HPDE6-E6E7 (cell line): Measurements from ENCODE around the gene ABHD14A.
"Not testable (repeated sequence)": the region's sequence is repeated elsewhere in the genome, so short reads cannot be mapped to it uniquely, and the experiment has no call there.

Experiments used
- DNase-seq: peaks from one replicate; pipeline ENCODE4 v3.0.0; 2011; ENCODE audit warnings: missing footprints; ENCODE audit errors: extremely low spot score

ABHD14A gene

GRCh38 chr3:51974277-51974962 lies 444 bp upstream of the ABHD14A start:
- DNase-seq: no peak

- DNase-seq: no peak
These were observed 1.1 kb downstream of the ABHD14A start for GRCh38 chr3:51975852-51976549.

DNA sequence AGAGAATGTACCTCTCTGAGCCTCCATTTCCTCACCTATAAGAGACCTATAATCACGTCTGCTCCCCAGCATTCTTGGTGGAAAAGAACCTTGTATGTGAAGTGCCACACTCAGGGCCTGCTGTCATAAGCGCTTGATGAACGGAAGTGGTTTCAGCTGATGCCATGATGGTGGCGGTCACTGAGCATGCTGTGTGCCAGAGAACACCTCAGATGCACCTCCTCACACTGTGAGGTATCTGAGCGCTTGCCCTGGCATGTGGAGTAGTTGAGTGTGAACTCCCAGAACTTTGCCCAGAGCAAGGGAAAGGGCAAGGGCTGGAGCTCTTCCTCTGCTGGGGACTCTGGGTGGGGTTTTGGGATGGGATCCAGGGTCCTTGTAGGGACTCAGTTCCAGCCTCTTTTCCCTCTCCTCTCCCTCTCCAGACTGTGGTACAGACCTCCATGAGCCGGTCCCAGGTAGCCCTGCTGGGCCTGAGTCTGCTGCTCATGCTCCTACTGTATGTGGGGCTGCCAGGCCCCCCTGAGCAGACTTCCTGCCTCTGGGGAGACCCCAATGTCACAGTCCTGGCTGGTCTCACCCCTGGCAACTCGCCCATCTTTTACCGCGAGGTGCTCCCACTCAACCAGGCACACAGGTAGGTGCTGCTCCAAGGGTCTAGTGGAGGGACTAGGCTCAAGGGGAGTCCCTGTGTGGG lies 2.7 kb downstream of the ABHD14A start:
- no peak for DNase-seq

DNA sequence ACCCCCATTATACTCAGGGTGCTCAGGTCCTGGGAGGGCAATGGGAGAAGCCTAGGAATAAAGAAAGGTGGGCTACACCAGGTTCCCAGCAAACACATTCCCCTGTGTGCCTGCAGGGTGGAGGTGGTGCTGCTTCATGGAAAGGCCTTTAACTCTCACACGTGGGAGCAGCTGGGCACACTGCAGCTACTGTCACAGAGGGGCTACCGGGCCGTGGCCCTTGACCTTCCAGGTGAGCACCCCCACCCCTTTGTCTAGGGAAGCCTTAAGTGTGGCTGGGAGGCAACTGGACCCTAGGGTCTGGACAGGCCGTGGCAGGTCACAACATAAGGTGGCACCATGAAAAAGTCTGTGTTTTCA lies 3.3 kb downstream of the ABHD14A start:
- DNase-seq: no peak

DNA sequence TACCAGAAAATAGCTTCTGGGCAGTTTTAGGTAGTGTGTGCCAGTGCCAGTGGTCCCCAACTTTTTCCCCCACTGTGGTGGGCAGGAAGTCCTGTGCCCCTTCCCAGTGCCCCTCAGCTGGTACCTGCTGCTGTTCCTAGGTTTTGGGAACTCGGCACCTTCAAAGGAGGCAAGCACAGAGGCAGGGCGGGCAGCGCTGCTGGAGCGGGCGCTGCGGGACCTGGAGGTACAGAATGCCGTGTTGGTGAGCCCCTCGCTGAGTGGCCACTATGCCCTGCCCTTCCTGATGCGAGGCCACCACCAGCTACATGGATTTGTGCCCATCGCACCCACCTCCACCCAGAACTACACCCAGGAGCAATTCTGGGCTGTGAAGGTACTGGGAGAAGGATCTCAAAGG lies 5.4 kb downstream of the ABHD14A start:
- DNase-seq: no peak

DNA sequence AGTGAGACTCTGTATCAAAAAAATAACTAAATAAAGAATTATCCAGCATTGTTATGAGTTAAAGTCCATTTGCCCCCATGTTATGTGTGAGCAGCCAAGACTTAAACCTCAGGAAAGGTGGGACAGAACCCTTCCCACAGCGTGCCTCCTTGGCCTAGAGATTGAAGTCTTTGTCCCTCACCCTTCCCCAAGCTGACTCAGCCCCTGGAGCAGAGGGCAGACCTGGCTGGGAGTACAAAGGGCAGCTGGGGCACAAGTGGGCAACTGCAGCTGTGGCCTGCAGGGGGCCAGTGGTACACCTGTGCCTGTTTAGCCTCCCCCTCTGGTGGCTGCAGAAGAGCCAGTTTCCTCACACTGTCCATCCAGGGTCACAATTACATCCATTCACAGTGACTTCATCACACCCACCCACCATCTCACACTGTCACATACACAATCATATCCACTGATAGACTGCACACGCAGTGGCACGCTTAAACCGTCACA lies 7.5 kb downstream of the ABHD14A start:
- peak; percentile 32 for DNase-seq

GRCh38 chr3:51982838-51983577 lies 8.1 kb downstream of the ABHD14A start, which contains the start of gene ACY1:
TSS of gene ACY1 (plus strand) at chr3:51983535. CDS start at chr3:51984065, 530 bp downstream.
- DNase-seq: peak; percentile 81

GRCh38 chr3:51983578-51984268 lies 8.9 kb downstream of the ABHD14A start:
- no peak for DNase-seq

- DNase-seq: no peak
These were observed 9.4 kb downstream of the ABHD14A start for GRCh38 chr3:51984269-51984647.

DNA sequence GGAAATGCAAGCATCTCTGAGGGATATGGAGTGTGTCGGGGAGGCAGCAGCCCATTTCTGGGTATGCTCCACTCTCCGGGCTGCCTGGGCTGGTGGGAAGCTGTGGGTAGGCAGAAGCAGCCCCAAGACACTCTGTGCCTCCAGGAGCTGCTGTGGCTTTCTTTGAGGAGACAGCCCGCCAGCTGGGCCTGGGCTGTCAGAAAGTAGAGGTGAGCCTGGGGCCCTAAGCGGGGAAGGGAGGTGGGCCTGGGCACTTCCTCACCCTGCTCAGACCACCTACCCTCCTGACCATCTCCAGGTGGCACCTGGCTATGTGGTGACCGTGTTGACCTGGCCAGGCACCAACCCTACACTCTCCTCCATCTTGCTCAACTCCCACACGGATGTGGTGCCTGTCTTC lies 10.2 kb downstream of the ABHD14A start:
- no peak for DNase-seq

- no peak for DNase-seq
These were observed 11.4 kb downstream of the ABHD14A start for GRCh38 chr3:51986010-51986947.

- DNase-seq: no peak
These were observed 12.7 kb downstream of the ABHD14A start for GRCh38 chr3:51987568-51987967.

DNA sequence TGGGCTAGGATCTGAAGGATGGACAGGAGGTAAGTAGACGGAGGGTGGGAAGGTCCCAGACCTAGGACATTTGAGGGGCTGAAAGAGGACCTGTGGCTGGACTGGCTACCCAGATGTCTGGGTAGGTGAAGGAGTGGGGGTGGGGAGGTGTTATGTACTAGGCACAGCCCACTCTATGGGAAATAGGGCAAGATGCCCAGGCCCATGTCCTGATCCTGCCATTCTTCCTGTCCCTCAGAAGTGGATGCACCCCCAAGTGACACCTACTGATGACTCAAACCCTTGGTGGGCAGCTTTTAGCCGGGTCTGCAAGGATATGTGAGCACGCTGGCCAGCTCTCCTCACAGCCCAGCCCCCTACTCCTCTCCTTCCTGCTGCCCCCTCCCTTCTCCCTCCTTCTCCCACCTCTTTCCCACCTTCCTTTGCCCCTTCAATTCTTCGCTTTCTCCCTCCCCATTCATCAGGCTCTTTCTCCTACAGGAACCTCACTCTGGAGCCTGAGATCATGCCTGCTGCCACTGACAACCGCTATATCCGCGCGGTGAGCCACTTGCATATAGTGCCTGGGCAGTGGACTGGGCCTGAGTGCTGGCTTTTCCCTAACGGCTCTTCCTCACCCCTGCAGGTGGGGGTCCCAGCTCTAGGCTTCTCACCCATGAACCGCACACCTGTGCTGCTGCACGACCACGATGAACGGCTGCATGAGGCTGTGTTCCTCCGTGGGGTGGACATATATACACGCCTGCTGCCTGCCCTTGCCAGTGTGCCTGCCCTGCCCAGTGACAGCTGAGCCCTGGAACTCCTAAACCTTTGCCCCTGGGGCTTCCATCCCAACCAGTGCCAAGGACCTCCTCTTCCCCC lies 13.7 kb downstream of the ABHD14A start:
- no peak for DNase-seq

DNA sequence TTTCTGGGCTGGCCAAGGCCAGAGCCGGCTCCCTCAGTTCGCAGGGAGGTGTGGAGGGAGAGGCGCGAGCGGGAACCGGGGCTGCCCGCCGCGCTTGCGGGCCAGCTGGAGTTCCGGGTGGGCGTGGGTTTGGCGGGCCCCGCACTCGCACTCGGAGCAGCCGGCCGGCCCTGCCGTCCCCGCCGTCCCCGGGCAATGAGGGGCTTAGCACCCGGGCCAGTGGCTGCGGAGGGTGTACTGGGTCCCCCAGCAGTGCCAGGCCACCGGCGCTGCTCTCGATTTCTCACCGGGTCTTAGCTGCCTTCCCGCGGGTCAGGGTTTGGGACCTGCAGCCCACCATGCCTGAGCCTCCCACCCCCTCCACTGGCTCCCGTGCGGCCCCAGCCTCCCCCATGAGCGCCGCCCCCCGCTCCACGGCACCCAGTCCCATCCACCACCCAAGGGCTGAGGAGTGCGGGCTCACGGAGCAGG lies 15.7 kb downstream of the ABHD14A start:
- not testable (repeated sequence) for DNase-seq

GRCh38 chr3:51992017-51992682 lies 17.3 kb downstream of the ABHD14A start:
- DNase-seq: no peak

DNA sequence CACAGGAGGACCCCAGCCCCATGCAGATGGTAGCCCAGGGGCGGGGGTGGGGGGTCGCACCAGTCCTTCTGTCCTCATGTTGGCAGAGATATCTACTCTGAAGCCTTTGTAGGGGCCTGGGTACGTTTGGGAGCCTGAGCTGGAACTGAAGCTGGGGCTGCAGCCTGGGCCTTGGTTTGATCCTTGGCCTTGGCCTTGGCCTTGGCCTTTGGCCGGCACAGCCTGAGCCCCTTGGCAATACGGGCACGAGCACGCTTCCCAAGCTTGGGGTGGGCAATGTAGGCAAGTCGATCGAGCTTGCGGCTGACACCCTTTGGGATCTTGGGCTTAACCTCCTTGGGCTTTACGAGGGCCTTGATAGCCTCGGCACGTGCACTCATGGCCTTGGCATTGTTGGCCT lies 18.8 kb downstream of the ABHD14A start:
- DNase-seq: not testable (repeated sequence)

DNA sequence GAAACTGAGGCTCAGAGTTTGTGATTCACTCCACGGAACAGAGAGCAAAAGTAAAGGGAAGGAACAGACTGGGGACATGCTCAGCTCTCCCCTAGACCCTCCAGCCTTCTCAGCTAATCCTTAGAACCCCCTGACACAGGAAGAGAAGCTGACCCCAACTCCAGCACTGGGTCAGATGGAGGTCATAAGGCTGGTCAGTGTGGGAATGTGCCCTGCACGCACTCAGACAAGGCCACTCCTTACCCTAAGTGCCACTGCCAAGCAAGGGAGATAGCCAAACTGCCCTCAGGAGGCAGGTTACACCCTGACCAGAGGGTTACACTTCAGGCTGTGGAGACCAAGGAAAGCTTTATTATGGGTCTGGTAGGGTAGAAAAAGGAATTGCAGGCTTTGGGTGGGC lies 19.7 kb downstream of the ABHD14A start:
- DNase-seq: no peak

- no peak for DNase-seq
These were observed 20.7 kb downstream of the ABHD14A start, which contains the start of gene RPL29 for GRCh38 chr3:51995346-51996163. TSS of gene RPL29 (minus strand) at chr3:51995895. CDS start at chr3:51995461, 434 bp downstream.
